ENCODE results near the gene DICER1. TPM values are rescaled to one million over a fixed set of nuclear protein-coding genes. Genes with fewer than 3 reads are reported as not detected.

Gene DICER1
- total RNA-seq, 3 donors from 2014 or later: 74.9 to 126 (median 78.0) TPM

DNA sequence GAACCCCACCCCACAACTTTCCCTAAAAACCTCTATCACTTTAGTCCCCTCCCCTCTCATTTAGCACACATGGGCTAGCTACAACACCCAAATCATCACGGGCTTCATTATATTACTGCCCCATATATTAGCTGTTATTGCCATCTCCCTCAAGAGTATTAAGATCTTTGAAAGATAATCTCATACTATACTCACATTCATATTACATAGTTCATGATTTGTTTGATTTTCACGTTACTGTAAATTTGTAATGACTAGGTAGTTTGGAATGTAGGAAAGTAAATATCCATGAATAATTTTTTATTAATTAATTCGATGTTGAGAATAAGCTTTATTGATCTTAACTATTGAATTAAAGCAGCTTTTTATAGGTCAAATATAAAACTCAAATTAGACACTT is 7.9 kb downstream of the DICER1 start:
- Histone ChIP-seq H3K4me3 (no peak overlapping the region), H3K27ac (peak overlapping the region in 1 of 2 donors; percentile 30), H3K4me1 (no peaks in the 10 kb centered on the region), H3K9me3 (peaks cover 4 to 8% of the 10 kb centered on the region in 2 donors), H3K27me3 (no peaks in the 10 kb centered on the region), H3K36me3 (no peaks in the 10 kb centered on the region)
- intact Hi-C loops (cut with DNase I; ENCODE audit: low total_unique reads): no loop called here
- TF ChIP-seq, protein P1, sequence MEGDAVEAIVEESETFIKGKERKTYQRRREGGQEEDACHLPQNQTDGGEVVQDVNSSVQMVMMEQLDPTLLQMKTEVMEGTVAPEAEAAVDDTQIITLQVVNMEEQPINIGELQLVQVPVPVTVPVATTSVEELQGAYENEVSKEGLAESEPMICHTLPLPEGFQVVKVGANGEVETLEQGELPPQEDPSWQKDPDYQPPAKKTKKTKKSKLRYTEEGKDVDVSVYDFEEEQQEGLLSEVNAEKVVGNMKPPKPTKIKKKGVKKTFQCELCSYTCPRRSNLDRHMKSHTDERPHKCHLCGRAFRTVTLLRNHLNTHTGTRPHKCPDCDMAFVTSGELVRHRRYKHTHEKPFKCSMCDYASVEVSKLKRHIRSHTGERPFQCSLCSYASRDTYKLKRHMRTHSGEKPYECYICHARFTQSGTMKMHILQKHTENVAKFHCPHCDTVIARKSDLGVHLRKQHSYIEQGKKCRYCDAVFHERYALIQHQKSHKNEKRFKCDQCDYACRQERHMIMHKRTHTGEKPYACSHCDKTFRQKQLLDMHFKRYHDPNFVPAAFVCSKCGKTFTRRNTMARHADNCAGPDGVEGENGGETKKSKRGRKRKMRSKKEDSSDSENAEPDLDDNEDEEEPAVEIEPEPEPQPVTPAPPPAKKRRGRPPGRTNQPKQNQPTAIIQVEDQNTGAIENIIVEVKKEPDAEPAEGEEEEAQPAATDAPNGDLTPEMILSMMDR (IDR thresholded peaks at IDR 0.05): no peak
- TF ChIP-seq POLR2A (IDR thresholded peaks at IDR 0.05) (no peak), POLR2AphosphoS5 (IDR thresholded peaks at IDR 0.05) (no peak)
- no peak for DNase-seq (ENCODE audit: low spot score in 2 of 2)

DNA sequence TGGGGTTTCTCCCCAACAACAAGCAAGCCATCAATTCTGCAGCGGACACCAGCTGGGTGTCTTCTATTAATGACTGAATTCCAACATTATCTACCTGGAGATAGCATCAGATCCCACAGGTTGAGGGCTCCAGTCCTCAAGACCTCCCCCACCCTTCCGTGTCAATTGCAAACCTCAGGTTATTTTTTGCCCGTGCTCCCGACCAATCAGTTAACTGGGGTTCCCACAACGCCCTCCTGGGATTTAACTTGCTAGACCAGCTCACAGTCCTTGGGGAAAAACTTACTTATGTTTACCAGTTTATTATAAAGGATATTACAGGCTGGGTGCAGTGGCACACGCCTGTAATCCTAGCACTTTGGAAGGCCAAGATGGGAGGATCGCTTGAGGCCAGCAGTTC is 9.7 kb downstream of the DICER1 start:
- intact Hi-C loops (cut with DNase I; ENCODE audit: low total_unique reads): no loop called here
- H3K4me1 ChIP-seq: peaks cover 0 to 8% of the 10 kb centered on the region in 2 donors
- TF ChIP-seq POLR2A (IDR thresholded peaks at IDR 0.05) (no peak), POLR2AphosphoS5 (IDR thresholded peaks at IDR 0.05) (no peak)
- H3K27ac ChIP-seq: peak overlapping the region; percentile 66 to 80
- H3K9me3 ChIP-seq: peaks cover 4 to 9% of the 10 kb centered on the region in 2 donors
- H3K27me3 ChIP-seq: no peaks in the 10 kb centered on the region
- no peak for DNase-seq (ENCODE audit: low spot score in 2 of 2)
- H3K36me3 ChIP-seq: no peaks in the 10 kb centered on the region
- no peak overlapping the region for H3K4me3 ChIP-seq

DNA sequence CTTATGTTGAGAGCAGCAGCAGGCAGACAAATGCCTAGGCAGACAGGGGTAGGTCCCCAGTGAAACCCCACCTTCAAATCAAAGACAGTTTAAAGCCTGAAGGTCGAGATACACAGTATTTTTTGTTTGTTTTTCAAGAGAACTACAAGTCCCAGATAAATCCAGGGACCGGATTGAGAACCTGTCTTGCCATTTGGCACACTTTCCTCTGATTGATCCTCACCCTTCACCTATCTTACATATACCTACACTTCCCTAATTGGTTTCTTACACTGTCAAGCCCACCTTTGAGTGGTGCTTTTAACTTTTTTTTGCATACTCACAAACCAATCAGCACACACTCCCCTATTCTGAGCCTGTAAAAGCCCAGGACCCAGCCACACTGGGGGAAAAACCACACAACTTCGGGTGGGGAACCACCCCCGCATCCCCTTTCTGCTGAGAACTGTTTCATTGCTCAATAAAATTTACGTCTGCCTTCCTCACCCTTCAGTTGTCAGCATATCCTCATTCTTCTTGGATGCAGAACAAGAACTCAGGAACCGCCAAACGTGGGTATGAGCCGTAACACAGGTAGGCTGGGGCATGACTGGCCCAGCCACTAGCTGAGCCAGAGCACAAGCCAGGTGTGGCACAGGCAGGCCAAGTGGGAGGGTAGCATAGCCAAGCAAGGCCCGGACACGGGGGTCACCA is 11.1 kb downstream of the DICER1 start:
- peak in 1 of 2 donors; percentile 66 for DNase-seq (ENCODE audit: low spot score in 2 of 2)
- H3K27me3 ChIP-seq: no peaks in the 10 kb centered on the region
- intact Hi-C loops (cut with DNase I; ENCODE audit: low total_unique reads): no loop called here
- H3K9me3 ChIP-seq: peaks cover 4 to 9% of the 10 kb centered on the region in 2 donors
- no peak overlapping the region for H3K4me3 ChIP-seq
- no peaks in the 10 kb centered on the region for H3K36me3 ChIP-seq
- peaks cover 0 to 13% of the 10 kb centered on the region in 2 donors for H3K4me1 ChIP-seq
- H3K27ac ChIP-seq: peak overlapping the region; percentile 66 to 80
- TF ChIP-seq POLR2AphosphoS5 (IDR thresholded peaks at IDR 0.05) (peak in 1 of 3 donors; percentile 44), POLR2A (IDR thresholded peaks at IDR 0.05) (no peak)
- TF ChIP-seq, protein P1 (IDR thresholded peaks at IDR 0.05): no peak

DNA sequence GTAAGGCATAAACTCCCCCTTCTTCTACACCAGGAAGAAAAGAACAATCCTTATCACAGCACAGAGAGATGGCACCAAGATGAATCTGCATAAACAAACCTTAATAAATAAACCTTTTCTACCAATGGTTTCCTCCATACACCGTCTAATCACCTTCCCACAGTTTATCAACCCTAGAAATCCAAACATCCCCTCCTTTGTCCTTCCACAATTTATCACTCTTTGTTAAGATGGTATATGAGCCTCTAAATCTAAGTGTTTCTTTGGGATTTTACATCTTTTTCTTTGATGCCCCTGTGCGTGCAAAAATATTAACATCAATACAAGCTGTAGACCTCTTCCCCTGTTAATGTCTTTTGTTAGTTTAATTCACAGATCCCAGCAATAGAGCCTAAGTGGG is 12.5 kb downstream of the DICER1 start:
- Histone ChIP-seq H3K27ac (peak overlapping the region; percentile 21 to 70), H3K9me3 (peaks cover 4 to 9% of the 10 kb centered on the region in 2 donors), H3K4me1 (peaks cover 0 to 22% of the 10 kb centered on the region in 2 donors), H3K27me3 (no peaks in the 10 kb centered on the region), H3K36me3 (no peaks in the 10 kb centered on the region), H3K4me3 (no peak overlapping the region)
- intact Hi-C loops (cut with DNase I; ENCODE audit: low total_unique reads): no loop called here
- TF ChIP-seq, protein P1 (IDR thresholded peaks at IDR 0.05): no peak
- no peak for TF ChIP-seq POLR2AphosphoS5 (IDR thresholded peaks at IDR 0.05)
- TF ChIP-seq POLR2A (IDR thresholded peaks at IDR 0.05): no peak
- no peak for DNase-seq (ENCODE audit: low spot score in 2 of 2)

DNA sequence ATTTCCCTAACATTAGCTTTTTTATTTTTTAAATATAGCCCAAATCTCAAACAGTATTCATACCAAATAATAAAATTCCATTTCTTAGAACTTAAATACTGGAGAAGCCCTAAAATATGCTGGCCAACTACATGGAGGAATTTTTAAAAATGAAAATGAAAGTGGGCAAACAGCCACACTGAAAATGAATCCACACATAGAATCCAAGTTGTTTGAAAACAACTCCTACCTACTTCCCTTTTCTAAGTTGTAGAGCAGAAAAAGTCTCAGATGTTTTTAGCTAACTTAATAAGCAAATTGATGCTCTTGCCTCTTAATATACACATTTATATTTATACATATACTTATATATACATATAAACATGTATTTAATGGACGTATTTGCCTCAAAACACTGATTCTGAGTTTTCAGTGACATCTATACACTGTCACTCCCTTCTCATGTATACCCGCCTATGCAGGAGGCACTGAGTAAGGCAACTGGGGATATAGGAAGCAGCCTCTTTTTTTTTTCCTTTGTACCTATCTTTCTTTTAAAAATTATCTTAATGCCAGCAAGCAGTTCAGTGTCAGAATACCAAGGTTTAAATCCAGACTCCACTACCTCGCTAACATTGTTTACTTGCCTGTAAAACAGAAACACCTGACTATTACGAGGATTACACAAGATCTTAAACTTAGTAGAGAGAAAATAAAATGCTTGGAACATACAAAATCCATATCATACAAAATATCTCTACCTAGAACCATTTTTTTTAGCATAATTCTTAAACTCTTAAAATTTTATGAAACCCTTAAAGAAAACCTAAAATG is 13.3 kb downstream of the DICER1 start:
- H3K4me3 ChIP-seq: peak overlapping the region in 2 of 3 donors; percentile 11 to 12
- H3K27me3 ChIP-seq: no peaks in the 10 kb centered on the region
- peaks cover 4 to 9% of the 10 kb centered on the region in 2 donors for H3K9me3 ChIP-seq
- peak overlapping the region; percentile 45 to 70 for H3K27ac ChIP-seq
- no peaks in the 10 kb centered on the region for H3K36me3 ChIP-seq
- no peak for TF ChIP-seq POLR2AphosphoS5 (IDR thresholded peaks at IDR 0.05)
- TF ChIP-seq, protein P1 (IDR thresholded peaks at IDR 0.05): no peak
- intact Hi-C loops (cut with DNase I; ENCODE audit: low total_unique reads): no loop called here
- no peak for DNase-seq (ENCODE audit: low spot score in 2 of 2)
- peaks cover 0 to 22% of the 10 kb centered on the region in 2 donors for H3K4me1 ChIP-seq
